ENCODE results near the gene ZNF747.

GRCh38 chr16:30533146-30533522, 1.5 kb downstream of the ZNF747 start:
- TF ChIP-seq CTCF (IDR thresholded peaks at IDR 0.05) = no peak
- no peak for TF ChIP-seq EP300 (IDR thresholded peaks at IDR 0.05; ENCODE audit: low read depth)
- peak; percentile 15 for TF ChIP-seq POLR2A (IDR thresholded peaks at IDR 0.05)
- TF ChIP-seq POLR2AphosphoS5 (IDR thresholded peaks at IDR 0.05) = no peak

All from transverse colon (tissue), 4 donors.